Suprapubic skin (tissue), 4 donors: ENCODE measurements around the gene FDPS. TPM values are rescaled to one million over a fixed set of nuclear protein-coding genes. Genes with fewer than 3 reads are reported as not detected.

ENCODE experiments used
- DNase-seq, 2 donors: peaks; one replicate each; pipeline ENCODE4 v3.0.0-alpha.2; 2019; ENCODE audit warnings: low spot score in 2 of 2
- H3K27ac ChIP-seq: fragments of 200-600 bp; sonication (generic); one replicate; pipeline ENCODE4 v1.5.1; 2019
- H3K27me3 ChIP-seq: fragments of 200-600 bp; sonication (generic); one replicate; pipeline ENCODE4 v1.5.1; 2019
- H3K36me3 ChIP-seq: fragments of 200-600 bp; sonication (generic); one replicate; pipeline ENCODE4 v1.5.1; 2019
- H3K4me1 ChIP-seq: fragments of 200-600 bp; sonication (generic); one replicate; pipeline ENCODE4 v1.5.1; 2019
- H3K4me3 ChIP-seq: fragments of 200-600 bp; sonication (generic); one replicate; pipeline ENCODE4 v1.5.1; 2019; ENCODE audit warnings: mild to moderate bottlenecking
- H3K9me3 ChIP-seq: fragments of 200-600 bp; sonication (generic); one replicate; pipeline ENCODE4 v1.5.1; 2019
- CTCF ChIP-seq, 2 donors: fragments of 200-600 bp in 1 of 2; fragments of 450-650 bp in 1 of 2; sonication (generic) in 1 of 2; IDR thresholded peaks; one replicate each; pipeline ENCODE4 v1.5.1; 2016 to 2019; ENCODE audit warnings: antibody characterized with exemption in 2 of 2, mild to moderate bottlenecking in 1 of 2, moderate library complexity in 1 of 2
- EP300 ChIP-seq: sonication (generic); formaldehyde crosslinking; IDR thresholded peaks from one replicate; pipeline ENCODE4 v1.6.1; 2017; ENCODE audit warnings: antibody characterized with exemption
- POLR2A ChIP-seq, 2 donors: fragments of 450-650 bp; IDR thresholded peaks; one replicate each; pipeline ENCODE4 v1.6.1; 2017; ENCODE audit warnings: antibody characterized with exemption in 2 of 2, mild to moderate bottlenecking in 2 of 2, moderate library complexity in 2 of 2
- POLR2AphosphoS5 ChIP-seq, 3 donors: sonication (generic); formaldehyde crosslinking; IDR thresholded peaks; one replicate each; pipeline ENCODE4 v1.6.1; 2017; ENCODE audit warnings: antibody characterized with exemption in 3 of 3
- WGBS: methylation state at CpG from one replicate; pipeline ENCODE4 v1.1.5; 2018; 5-methylcytosine and 5-hydroxymethylcytosine counted together
- total RNA-seq, 4 donors: library from RNA; depleted of rRNA; stranded (reverse); fragments of >200 nt; gene quantifications; one replicate each; pipeline ENCODE4 v1.1.0, GENCODE V29; 2016

FDPS gene
- total RNA-seq: 100 to 1,000 TPM; 110 to 194 (median 147) TPM

DNA sequence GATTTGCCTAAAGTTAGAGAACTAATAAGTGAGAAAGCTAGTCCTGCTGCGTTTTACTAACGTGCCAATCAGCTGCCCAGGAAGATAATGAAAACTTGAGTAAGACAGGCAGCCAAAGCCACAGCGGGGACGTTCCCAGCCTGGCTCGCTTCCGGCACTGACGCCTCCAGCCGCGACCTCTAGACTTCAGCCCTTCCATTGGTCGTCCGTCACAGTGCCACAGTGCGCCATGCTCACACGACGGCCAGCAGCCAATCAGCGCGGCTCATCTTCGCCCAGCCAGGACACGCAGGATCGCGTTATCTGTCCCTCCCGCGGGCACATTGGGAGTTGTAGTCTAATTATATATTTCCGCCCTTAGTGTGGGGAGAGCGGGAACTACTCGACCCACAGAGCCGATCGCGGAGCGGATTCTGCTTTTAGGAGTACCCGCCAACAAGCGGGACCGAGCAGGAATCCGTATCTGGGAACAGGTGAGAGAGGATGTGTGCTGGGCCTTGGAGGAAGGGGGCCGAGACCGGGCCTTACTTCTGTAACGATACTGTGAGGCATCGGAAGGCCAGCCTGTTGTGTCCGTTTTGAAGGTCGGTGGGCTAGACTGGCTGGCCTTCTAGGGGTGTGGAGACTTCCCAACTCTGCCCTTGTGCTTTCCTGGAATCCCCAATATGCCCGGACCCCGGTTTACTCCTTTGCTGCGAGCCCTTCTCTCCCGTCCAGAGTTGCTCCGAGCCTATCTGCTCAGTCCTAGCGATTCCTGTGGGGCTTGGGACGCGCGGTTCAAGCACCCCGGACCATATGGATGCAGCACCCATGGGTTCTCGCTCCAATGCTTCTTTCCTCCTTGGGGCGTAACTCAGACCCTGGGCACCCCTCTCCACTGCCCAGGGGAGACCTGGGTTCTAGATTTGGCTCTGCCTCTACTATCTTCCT, at the start of gene FDPS:
Gene FDPS, plus strand, starts transcription at position 374 of the 930 bp plus-strand sequence. CDS start 924 bp downstream, outside the sequence.
- peak within 1 kb of the TSS; percentile 87 for H3K4me3 ChIP-seq
- H3K9me3 ChIP-seq: no peaks in the 10 kb centered on the region
- no peaks in the 10 kb centered on the region for H3K27me3 ChIP-seq
- TF ChIP-seq CTCF (IDR thresholded peaks at IDR 0.05) (no peak), EP300 (no peak), POLR2AphosphoS5 (IDR thresholded peaks at IDR 0.05) (peak in 2 of 3 donors; percentile 33 to 85), POLR2A (IDR thresholded peaks at IDR 0.05) (peak in 1 of 2 donors; percentile 40)
- peak; percentile 99 for DNase-seq
- peaks cover 19% of the 10 kb centered on the region for H3K4me1 ChIP-seq
- peak within 1 kb of the TSS; percentile 88 for H3K27ac ChIP-seq
- WGBS: under 1% methylated on average over 46 of the region's 51 CpGs
- H3K36me3 ChIP-seq: no peaks in the 10 kb centered on the region

DNA sequence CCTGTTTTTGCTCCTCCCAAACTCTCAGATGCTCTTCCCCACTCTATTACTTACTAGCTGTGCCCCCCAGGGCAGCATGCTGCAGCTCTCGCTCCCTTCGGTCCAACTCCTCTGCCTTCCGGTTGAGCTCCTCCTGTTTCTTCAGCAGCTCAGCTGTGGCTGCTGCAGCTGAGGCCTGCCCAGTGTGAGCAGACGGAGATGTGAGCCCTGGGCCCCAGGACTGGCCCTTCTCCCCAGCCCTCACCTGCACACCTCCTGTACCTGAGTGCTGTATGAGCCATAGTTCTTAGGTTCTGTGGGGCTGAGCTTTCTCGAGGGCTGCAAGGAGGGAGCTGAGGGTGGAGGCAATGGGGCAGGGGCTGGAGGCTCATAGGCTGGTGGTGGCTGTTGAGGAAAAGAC, 48.4 kb upstream of the FDPS start:
- no peak overlapping the region for H3K4me3 ChIP-seq
- H3K27ac ChIP-seq: no peak overlapping the region
- peaks cover 39% of the 10 kb centered on the region for H3K4me1 ChIP-seq
- DNase-seq: no peak
- TF ChIP-seq CTCF (IDR thresholded peaks at IDR 0.05): no peak
- no peak for TF ChIP-seq POLR2A (IDR thresholded peaks at IDR 0.05)
- TF ChIP-seq POLR2AphosphoS5 (IDR thresholded peaks at IDR 0.05): no peak
- no peak for TF ChIP-seq EP300
- no peaks in the 10 kb centered on the region for H3K27me3 ChIP-seq
- H3K36me3 ChIP-seq: peaks cover 50% of the 10 kb centered on the region
- 93% methylated on average over 5 of the region's 5 CpGs for WGBS
- H3K9me3 ChIP-seq: no peaks in the 10 kb centered on the region

GRCh38 chr1:155261493-155261851, 47.2 kb upstream of the FDPS start:
- 0% methylated on average over 3 of the region's 9 CpGs for WGBS
- H3K27ac ChIP-seq: peak overlapping the region; percentile 87
- no peak for DNase-seq
- H3K27me3 ChIP-seq: no peaks in the 10 kb centered on the region
- peaks cover 29% of the 10 kb centered on the region for H3K4me1 ChIP-seq
- H3K36me3 ChIP-seq: peaks cover 62% of the 10 kb centered on the region
- no peaks in the 10 kb centered on the region for H3K9me3 ChIP-seq
- H3K4me3 ChIP-seq: peak overlapping the region; percentile 94
- TF ChIP-seq POLR2A (IDR thresholded peaks at IDR 0.05) (no peak), POLR2AphosphoS5 (IDR thresholded peaks at IDR 0.05) (no peak), CTCF (IDR thresholded peaks at IDR 0.05) (no peak), EP300 (no peak)

- WGBS: 0% methylated on average over 37 of the region's 47 CpGs
- DNase-seq: peak; percentile 98
- Histone ChIP-seq H3K27ac (peak within 1 kb of the TSS; percentile 87), H3K36me3 (peaks cover 67% of the 10 kb centered on the region), H3K4me3 (peak within 1 kb of the TSS; percentile 94), H3K9me3 (no peaks in the 10 kb centered on the region), H3K27me3 (no peaks in the 10 kb centered on the region), H3K4me1 (peaks cover 23% of the 10 kb centered on the region)
- peak in 1 of 2 donors; percentile 70 for TF ChIP-seq POLR2A (IDR thresholded peaks at IDR 0.05)
- no peak for TF ChIP-seq EP300
- no peak for TF ChIP-seq CTCF (IDR thresholded peaks at IDR 0.05)
- TF ChIP-seq POLR2AphosphoS5 (IDR thresholded peaks at IDR 0.05): peak in 2 of 3 donors; percentile 61 to 79
These were observed 46.6 kb upstream of the FDPS start, which contains the start of gene SCAMP3 for GRCh38 chr1:155261852-155262673. TSS of gene SCAMP3 (minus strand) at chr1:155262360. CDS start at chr1:155262151, 209 bp downstream.
